Activated CD8-positive, alpha-beta memory T cell treated with anti-CD3 and anti-CD28 coated beads for 48 hours (primary cell): Measurements from ENCODE around the gene SNX13.

Source experiments
- DNase-seq, 3 experiments: peaks; one replicate each; pipeline ENCODE4 v3.0.0-alpha.2; 2020; ENCODE audit warnings: low read depth in 2 of 3, low spot score in 2 of 3

SNX13 gene

GRCh38 chr7:17792075-17792936 is 148.0 kb downstream of the SNX13 start:
- no peak for DNase-seq

GRCh38 chr7:17787257-17787656 is 153.0 kb downstream of the SNX13 start:
- no peak for DNase-seq

- DNase-seq, result no peak
These were observed 153.9 kb downstream of the SNX13 start for GRCh38 chr7:17786314-17786852.

- no peak for DNase-seq
These were observed 158.1 kb downstream of the SNX13 start for GRCh38 chr7:17782216-17782549.

DNA sequence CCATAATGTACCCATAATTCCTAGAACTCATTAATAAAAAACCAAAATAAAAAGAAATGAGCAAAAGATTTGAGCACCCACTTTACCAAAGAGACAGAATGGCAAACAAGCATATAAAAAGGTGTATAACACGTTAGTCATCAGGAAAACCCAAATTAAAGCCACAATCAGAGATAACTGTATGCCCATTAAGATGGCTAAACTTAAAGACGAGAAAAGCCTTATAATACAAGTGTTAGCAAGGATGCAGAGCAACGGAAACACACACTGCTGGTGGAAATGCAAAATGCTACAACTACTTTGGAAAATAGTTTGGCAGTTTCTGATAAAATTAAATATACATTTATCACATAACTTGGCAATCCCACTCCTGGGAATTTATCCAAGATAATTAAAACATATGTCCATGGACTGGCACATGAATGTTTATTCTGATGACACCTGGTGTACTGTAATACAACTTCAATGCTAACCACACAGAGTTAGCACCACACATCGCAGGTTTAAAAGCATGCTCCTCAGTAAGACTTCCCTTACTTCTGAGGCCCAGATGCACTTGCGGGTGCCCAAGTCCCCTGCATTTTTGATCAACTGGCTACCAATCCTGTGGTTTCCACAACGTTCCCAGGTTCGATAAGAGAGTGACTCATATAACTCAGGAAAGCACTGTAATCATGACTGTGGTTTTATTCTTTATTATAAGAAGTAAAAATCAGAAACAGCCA is 158.6 kb downstream of the SNX13 start:
- DNase-seq, result no peak

GRCh38 chr7:17779381-17779780 is 160.9 kb downstream of the SNX13 start:
- no peak for DNase-seq

DNA sequence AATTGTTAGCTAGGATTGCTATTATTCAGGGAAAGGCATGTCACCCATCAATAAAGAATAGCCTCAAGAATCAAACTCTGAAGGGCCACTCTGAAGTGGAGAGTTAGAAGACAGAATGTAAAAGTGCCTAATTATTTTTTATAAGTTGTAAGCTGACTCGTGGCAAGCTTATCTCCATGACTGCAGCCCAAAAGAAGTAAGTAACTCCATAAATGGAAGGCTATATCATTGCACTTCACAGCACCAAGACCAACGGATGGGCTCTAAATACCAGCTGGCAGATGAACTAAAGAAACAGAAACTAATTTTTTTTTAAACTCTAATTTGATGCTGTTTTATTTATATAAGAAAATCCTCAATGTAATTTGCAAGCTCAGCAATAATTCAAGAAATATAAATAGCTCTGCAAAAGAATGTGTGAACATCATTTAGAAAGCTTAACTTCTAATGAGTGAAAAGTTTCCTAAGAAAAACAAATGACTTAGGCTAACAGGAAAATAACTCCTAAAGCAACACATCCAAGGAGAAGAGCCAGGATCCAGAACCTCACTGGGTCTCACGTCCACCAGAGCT is 165.5 kb downstream of the SNX13 start:
- no peak for DNase-seq

DNA sequence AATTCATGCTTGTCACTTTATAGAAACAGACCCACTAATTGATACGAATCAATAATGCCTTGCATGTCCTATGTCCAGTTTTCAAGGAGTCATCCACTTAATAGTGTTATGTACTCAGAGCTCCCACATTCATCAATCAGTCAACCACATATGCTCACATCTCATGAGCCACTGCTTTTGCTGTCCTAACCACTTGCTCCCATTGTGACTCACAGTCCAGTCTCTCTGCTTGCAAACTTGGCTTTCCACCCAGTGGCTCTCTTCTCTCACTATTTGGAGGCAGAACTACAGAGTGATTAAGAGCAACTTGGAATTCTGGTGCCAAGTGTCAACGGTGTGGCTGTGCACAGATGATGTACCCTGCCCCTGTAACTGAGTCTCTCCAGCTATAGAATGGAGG is 166.0 kb downstream of the SNX13 start:
- no peak for DNase-seq

GRCh38 chr7:17773289-17773626 is 167.0 kb downstream of the SNX13 start:
- DNase-seq, result no peak

DNA sequence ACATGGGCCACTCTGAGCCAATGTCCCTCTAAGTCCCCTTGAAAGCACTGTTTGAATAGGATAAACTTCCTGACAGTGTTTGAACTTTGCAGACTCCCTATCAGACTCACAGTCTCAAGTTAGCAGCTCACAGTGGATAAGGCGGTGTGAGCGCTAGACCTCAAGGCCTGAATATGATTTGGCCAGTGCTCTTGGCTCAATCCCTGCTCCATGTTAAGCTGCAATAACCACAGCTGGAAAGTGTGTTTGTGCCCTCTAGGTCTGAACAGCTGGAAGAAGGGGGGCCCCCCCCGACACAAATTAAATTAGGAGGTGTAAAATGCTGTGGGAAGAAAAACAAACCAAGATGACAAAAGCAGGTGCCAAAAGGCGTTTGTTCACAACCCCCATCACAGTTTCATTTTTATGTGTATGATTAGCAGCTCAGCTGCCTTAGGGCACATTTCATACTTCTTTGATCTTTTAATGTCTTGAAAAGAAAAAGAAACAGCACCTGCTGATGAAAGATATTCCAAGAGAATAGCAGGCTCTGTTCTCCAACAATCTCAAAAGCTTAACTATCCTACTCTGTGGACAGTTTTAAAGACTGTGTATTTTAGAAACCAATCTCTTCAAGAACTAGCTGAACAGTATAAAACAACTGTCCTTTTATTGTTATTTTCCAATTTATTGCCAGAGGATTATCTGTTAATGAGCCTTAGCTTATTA is 167.6 kb downstream of the SNX13 start:
- DNase-seq, result no peak

- no peak for DNase-seq
These were observed 168.3 kb downstream of the SNX13 start for GRCh38 chr7:17771901-17772408.

DNA sequence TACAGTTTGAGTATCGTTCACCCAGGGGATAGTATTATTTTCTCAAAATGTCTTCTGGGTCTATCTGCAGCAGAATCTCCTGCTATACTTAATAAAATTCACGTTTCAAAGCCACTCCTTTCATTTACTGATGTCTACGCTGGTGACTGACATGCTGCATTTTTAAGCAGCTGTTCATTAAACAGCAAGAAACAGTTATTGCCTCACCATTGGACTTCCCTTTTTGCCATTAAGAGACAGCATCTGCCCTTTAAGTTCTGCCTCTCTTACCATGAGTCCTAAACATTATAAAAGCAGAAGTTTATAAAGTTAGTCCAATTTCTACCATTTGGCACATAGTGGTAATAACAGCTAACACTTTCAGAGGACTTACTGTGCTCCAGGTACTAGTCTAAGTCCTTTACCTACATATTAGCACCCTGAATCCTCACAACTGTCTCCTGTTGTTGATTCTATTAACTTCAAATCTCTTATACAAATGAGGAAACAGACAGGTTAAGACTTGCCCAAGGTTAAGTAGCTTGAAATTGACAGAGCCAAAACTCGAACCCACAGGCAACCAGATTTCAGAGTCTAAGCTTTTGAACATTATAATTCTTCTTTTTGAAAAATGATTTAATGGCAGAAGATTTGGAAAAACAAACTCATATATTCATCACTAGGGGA is 169.5 kb downstream of the SNX13 start:
- DNase-seq, result no peak

GRCh38 chr7:17769918-17770317 is 170.4 kb downstream of the SNX13 start:
- DNase-seq, result no peak

DNA sequence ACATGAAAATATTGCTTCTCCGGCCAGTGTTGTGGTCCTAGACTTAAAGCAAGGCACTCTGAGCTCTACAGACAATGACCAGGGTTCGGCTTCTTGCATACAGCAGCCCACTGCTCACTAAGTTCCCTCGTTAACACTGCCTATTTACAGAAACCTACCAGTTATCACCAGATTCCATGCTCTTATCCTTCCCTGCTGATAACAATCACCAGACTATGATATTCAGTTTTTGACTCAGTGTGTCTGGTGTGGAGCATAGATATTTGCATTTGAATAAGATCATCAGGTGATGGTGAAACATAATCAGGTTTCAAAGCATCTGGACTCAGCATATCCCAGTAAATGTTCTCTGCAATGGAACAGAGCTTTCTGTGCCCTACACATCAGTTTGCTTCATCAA is 182.3 kb downstream of the SNX13 start:
- no peak for DNase-seq

DNA sequence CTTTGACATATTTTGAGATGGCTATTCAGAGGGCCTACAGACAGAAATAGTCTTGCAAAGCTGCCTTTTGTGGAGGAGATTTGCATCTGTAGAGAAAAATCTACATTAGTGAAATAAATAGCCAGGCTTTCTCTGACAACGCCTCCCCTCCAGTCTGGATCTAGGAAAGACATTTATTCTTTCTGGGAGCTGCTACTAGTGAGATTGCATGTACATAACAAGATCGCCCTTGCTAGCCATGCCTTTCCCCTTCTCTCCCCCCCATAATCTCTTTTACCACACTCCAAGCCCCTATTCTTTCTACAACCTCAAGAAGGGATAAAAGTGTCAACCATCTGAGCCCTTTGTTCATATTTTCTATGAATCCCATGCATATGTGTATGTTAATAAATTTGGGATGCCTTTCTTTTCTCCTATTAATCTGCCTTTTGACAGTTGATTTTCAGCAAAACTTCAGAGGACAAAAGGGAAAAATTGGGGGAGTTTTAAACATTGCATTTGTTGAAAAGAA is 194.2 kb downstream of the SNX13 start:
- DNase-seq, result no peak

GRCh38 chr7:17745610-17746009 is 194.7 kb downstream of the SNX13 start:
- no peak for DNase-seq

GRCh38 chr7:17743316-17743715 is 197.0 kb downstream of the SNX13 start:
- DNase-seq, result no peak

- DNase-seq, result no peak
These were observed 198.9 kb downstream of the SNX13 start for GRCh38 chr7:17741426-17741825.
